Vagina (tissue), 2 donors: ENCODE results near the gene CIBAR2.

Experiments used
- POLR2A ChIP-seq, 2 donors: fragments of 450-650 bp; IDR thresholded peaks; one replicate each; pipeline ENCODE4 v1.6.1; 2017; ENCODE audit warnings: antibody characterized with exemption in 2 of 2, mild to moderate bottlenecking in 2 of 2, moderate library complexity in 2 of 2
- POLR2AphosphoS5 ChIP-seq, 2 donors: sonication (generic); formaldehyde crosslinking; IDR thresholded peaks; one replicate each; pipeline ENCODE4 v1.9.0; 2017; ENCODE audit warnings: antibody characterized with exemption in 2 of 2, mild to moderate bottlenecking in 2 of 2, low read depth in 1 of 2; ENCODE audit not compliant: insufficient read depth in 1 of 2

DNA sequence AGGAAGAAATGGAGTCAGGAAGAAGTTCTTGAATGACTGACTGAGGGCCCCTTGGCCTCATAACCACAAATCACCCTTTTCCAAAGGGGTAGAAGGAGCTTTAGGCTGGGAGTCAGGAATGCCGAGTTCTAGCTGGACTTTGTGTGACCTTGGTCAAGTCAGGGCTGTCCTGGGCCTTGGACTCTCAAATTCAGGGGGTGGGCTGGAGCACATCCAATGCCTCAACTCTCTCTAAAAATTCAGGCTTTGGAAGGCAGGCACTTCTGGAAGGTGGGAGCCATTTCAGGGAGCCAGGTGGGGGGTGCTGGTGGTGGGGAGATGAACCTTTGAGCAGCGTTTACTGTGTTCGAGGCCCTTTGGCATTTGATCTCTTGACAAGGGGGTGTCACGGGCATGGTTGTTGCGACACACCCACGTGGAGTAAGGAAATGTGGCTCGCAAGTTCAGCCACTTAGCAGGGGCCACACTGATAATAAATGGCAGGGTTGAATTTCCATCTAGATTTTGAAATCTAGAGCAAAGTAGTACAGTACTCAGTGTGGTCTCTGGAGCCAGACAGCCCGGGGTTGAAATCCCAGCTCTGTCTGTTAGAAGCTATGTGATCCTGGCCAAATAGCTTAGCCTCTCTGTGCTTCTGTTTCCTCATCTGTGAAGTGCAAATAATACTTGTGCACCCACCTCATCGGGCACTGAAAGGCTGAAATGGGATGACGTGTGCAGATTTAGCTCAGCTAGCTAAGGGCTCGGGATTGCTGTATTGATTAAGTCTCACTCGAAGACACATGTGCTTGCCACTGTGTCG, 47.1 kb upstream of the CIBAR2 start:
- TF ChIP-seq POLR2A (IDR thresholded peaks at IDR 0.05) (no peak), POLR2AphosphoS5 (IDR thresholded peaks at IDR 0.05; ENCODE audit: insufficient read depth in 1 of 2, low read depth in 1 of 2) (no peak)
